HL-60 (cell line): ENCODE results near the gene SLC35D3.

ENCODE experiments used
- DNase-seq, 2 experiments: peaks; one replicate each; pipeline ENCODE4 v3.0.0-alpha.2; 2010 to 2020; ENCODE audit warnings: low read depth in 1 of 2, low spot score in 1 of 2
- H3K27ac ChIP-seq: fragments of 250-450 bp; sonication (Bioruptor Pico); replicated peaks from 2 replicates; pipeline ENCODE4 v1.5.1; 2020; ENCODE audit warnings: mild to moderate bottlenecking, moderate library complexity
- H3K27me3 ChIP-seq: fragments of 250-450 bp; sonication (Bioruptor Pico); 2 replicates; pipeline ENCODE4 v1.5.1; 2021; ENCODE audit warnings: mild to moderate bottlenecking, moderate library complexity; ENCODE audit not compliant: insufficient read depth, poor library complexity, severe bottlenecking
- H3K4me3 ChIP-seq: replicated peaks from 2 replicates; pipeline ENCODE4 v1.5.1; 2011; ENCODE audit warnings: mild to moderate bottlenecking, control low read depth, low read length; ENCODE audit not compliant: insufficient read depth
- GABPA ChIP-seq: IDR thresholded peaks from 2 replicates; pipeline ENCODE4 v1.6.1; 2012; ENCODE audit warnings: low read depth
- POLR2AphosphoS5 ChIP-seq: IDR thresholded peaks from 2 replicates; pipeline ENCODE4 v1.6.1; 2012; ENCODE audit warnings: low read depth
- REST ChIP-seq: IDR thresholded peaks from 2 replicates; pipeline ENCODE4 v1.6.1; 2012; ENCODE audit warnings: low read depth; ENCODE audit not compliant: insufficient replicate concordance
- SPI1 ChIP-seq: IDR thresholded peaks from 2 replicates; pipeline ENCODE4 v1.6.1; 2012; ENCODE audit warnings: low read depth, mild to moderate bottlenecking, borderline replicate concordance
- TF ChIP-seq, protein P1 (sequence below): IDR thresholded peaks from one replicate; pipeline ENCODE4 v1.5.1; 2011; ENCODE audit warnings: low read length, control low read depth, inconsistent platforms; ENCODE audit not compliant: insufficient read depth

SLC35D3 gene

DNA sequence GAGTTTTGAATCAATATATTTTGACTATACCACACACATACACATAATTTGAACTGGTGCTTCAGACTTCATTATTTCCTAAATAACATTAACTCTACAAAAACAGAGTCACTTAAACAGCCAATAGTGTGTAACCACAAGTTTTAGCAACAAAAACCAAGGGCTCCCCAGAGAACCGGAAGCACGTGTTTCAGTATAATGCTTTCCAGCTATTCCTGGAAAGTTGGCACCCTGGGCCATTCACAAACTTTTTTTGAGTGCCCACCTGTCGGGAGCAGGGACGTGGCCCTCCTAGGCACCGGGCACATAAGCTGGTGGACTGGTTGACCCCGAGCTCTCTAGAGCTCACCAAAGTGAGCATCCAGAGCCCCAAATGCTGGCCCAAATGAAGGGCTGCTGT lies 1.9 kb upstream of the SLC35D3 start:
- peak in 1 of 2 experiments; percentile 37 for DNase-seq
- Histone ChIP-seq H3K4me3 (no peak overlapping the region), H3K27ac (no peak overlapping the region), H3K27me3 (peaks cover 48% of the 10 kb centered on the region)
- TF ChIP-seq, protein P1, sequence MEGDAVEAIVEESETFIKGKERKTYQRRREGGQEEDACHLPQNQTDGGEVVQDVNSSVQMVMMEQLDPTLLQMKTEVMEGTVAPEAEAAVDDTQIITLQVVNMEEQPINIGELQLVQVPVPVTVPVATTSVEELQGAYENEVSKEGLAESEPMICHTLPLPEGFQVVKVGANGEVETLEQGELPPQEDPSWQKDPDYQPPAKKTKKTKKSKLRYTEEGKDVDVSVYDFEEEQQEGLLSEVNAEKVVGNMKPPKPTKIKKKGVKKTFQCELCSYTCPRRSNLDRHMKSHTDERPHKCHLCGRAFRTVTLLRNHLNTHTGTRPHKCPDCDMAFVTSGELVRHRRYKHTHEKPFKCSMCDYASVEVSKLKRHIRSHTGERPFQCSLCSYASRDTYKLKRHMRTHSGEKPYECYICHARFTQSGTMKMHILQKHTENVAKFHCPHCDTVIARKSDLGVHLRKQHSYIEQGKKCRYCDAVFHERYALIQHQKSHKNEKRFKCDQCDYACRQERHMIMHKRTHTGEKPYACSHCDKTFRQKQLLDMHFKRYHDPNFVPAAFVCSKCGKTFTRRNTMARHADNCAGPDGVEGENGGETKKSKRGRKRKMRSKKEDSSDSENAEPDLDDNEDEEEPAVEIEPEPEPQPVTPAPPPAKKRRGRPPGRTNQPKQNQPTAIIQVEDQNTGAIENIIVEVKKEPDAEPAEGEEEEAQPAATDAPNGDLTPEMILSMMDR = no peak
- no peak for TF ChIP-seq GABPA
- TF ChIP-seq REST = no peak
- TF ChIP-seq SPI1 = no peak
- TF ChIP-seq POLR2AphosphoS5 = no peak

DNA sequence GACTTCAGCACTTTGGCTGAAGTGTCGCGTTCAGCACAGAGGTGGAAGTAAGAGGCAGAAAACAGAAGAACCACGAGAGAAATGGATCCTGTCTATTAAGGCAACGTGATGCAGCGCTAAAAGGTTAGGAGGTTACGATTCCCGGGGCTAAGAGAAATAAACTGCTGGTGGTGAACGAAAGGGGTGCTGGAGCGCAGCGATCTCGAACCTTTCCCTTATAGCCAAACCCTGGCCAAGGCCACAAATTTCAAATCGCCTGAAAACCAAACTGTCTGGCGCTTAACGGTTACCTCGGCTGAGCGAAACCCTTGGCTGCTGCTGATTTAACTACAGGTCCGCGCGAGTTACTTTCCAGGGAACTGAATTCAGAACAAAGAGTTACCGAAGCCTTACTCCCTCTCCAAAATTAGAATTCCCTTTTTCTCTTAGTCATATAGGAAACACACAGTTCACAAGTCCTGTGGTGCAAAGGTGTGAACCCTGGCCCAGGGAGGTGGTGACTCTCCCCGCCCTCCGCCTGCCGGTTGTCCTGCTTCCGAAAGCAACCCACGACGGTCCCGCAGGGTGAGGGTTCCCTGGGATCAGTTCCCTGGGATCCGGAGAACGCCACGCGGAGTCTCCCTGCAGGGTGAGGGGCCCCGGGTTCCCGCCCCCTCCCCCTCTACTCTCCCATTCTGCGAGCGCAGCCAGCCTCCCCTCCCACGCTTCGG lies 1.3 kb upstream of the SLC35D3 start:
- peak in 1 of 2 experiments; percentile 13 for DNase-seq
- Histone ChIP-seq H3K4me3 (peak overlapping the region; percentile 39), H3K27me3 (peaks cover 54% of the 10 kb centered on the region), H3K27ac (no peak overlapping the region)
- no peak for TF ChIP-seq POLR2AphosphoS5
- no peak for TF ChIP-seq GABPA
- TF ChIP-seq REST = no peak
- TF ChIP-seq SPI1 = no peak
- TF ChIP-seq, protein P1 = no peak

- no peak overlapping the region for H3K27ac ChIP-seq
- peaks cover 54% of the 10 kb centered on the region for H3K27me3 ChIP-seq
- DNase-seq = no peak
- TF ChIP-seq POLR2AphosphoS5 (no peak), REST (peak; percentile 61), GABPA (no peak)
- TF ChIP-seq, protein P1 = no peak
- peak overlapping the region; percentile 39 for H3K4me3 ChIP-seq
Measured at GRCh38 chr6:136921381-136921935, 643 bp upstream of the SLC35D3 start.
